NCI-H345 treated with DMSO at 0.1 percent for 48 hours (cell line): ENCODE measurements around the gene PCDHA1.

Experiments
- DNase-seq: peaks from one replicate; lab custom pipeline; 2025; ENCODE audit not compliant: unreplicated experiment; lab: John Stamatoyannopoulos, UW

PCDHA1 gene

GRCh38 chr5:140986117-140986521 lies 200.2 kb downstream of the PCDHA1 start:
- no peak for DNase-seq

DNA sequence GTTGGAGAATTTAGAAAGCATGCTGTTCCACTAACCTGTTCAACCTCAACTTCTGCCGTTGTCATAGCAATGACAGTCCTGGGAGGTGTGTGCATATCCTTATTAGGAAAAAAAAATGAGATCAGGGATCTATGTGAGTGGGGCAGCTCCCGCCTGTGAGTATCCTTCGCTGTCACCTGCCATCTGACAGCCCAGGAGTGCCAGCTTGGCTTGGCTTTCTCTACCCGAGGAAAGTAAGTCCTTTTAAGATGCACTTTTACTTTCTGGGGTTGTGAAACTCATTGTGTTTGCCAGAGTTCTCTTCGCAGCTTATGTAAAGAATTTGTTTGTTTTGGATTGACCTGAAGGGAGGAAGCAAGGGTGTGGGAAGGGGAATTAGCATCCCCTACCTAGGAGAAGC lies 202.2 kb downstream of the PCDHA1 start:
- DNase-seq, result no peak

DNA sequence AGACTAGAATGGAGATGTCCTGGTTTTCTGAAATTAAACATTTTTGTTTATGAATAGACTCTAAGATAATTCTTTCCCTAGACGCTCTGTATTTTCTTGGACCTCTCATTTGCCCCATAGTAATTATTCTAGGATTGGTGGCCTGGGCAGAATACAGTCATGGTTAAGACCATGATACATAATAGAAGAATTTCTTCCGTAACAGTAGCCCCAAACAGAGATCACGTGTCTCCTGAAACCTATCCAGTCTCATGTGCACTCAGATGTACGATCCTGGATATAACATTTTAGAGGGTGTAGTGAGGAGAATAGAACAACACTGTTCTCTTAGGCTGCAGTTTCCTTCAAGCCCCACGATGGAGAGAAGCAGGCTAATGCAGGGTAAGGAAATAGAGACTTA lies 202.7 kb downstream of the PCDHA1 start:
- DNase-seq, result no peak

- no peak for DNase-seq
These were observed 203.5 kb downstream of the PCDHA1 start for GRCh38 chr5:140989254-140990020.

GRCh38 chr5:140992828-140993227 lies 206.9 kb downstream of the PCDHA1 start:
- DNase-seq, result no peak

GRCh38 chr5:140996060-140996459 lies 210.1 kb downstream of the PCDHA1 start:
- no peak for DNase-seq

DNA sequence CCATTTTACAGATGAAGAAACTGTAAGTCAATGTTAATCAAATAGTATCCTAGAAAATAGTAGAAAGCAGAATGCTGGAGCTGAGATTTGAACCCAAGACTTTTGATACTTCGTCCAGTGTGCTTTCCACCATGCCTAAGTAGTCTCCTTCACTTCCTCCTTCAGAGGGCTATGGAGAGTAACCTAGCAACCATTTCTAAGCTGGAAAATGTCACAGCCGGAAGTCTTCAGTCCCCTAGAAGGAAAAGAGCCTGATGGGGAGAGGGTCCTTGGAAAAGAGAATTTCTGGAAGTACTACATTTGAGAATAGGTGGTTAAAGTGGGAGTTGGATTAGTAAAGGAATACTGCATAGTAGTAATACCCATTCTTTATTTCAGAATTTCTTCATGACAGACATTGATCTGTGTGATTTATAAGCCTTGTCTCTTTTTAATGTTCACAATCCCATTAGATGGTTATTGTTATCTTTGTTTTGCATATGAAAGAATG lies 213.0 kb downstream of the PCDHA1 start:
- no peak for DNase-seq

GRCh38 chr5:141001446-141001843 lies 215.5 kb downstream of the PCDHA1 start:
- DNase-seq, result no peak

GRCh38 chr5:141001844-141002604 lies 216.1 kb downstream of the PCDHA1 start:
- no peak for DNase-seq

DNA sequence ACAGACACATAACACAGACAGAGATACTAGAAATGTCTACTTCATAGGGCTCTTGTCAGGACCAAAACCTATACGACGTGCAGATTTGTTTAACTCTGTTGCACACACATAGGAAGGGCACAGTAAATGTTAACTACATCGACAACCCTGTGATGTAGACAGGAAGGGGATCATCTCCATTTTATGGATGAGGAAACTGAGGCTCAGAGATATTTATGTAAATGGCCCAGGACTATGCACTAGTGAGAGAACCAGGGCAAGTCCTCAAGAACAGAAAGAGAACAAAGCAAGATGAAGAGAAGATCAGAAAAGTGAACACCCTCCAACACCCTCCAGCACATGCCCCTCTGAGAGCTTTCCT lies 216.6 kb downstream of the PCDHA1 start:
- no peak for DNase-seq

DNA sequence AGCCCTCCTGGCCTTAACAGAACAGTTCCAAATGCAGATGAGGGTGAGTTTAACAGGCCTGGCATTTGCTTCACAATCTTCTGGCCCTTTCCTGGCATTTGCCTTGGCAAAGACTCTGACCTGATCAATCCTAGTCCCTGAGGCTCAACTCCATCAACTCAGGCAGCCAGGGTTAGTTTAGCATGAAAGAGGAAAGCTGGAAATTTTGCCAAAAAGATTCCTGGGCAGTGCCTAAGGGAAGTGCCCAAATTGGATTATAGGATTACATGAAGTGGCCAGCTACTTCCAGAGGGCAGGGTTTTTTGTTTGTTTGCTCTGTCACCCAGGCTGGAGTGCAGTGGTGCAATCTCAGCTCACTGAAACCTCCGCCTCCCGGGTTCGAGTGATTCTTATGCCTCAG lies 217.1 kb downstream of the PCDHA1 start:
- no peak for DNase-seq

DNA sequence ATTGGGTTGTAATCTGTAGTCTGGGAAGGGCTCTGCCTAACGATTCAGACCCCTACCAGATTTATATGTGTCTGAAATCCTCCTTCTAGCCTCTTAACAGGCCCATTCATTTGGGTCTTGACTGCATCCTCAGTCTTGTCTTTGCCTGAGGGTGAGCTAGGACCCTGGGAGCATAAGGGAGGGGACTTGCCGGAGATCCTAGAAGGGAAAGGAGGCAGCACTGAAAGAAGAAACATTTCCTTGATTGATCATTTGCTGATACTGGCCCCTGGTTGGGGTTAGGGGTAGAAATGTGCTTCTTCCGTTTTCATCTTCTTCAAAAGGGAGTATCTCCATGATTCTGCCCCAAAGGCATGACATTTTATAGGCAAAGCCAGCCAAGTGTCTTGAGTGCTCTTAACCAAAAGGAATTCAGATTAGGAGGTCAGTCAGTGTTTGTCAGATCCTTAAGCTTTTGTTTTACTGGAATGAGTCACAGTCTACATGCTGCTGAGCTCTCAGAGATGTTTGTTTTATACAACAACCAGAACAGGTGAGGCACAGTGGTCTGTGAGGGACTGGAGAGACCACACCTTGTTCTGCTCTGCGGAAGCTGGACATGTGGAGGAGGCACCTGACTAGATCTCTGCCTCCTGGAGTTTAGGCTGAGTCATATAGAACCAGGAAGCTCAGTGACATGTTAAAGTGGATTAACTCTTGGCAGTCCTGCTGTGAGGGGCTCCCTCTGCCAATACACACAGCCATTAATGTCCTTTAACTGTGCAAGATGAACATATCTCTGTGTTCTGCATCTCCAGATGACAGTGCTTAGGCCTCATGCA lies 218.1 kb downstream of the PCDHA1 start:
- peak; percentile 90 for DNase-seq

GRCh38 chr5:141007791-141008190 lies 221.9 kb downstream of the PCDHA1 start:
- no peak for DNase-seq

DNA sequence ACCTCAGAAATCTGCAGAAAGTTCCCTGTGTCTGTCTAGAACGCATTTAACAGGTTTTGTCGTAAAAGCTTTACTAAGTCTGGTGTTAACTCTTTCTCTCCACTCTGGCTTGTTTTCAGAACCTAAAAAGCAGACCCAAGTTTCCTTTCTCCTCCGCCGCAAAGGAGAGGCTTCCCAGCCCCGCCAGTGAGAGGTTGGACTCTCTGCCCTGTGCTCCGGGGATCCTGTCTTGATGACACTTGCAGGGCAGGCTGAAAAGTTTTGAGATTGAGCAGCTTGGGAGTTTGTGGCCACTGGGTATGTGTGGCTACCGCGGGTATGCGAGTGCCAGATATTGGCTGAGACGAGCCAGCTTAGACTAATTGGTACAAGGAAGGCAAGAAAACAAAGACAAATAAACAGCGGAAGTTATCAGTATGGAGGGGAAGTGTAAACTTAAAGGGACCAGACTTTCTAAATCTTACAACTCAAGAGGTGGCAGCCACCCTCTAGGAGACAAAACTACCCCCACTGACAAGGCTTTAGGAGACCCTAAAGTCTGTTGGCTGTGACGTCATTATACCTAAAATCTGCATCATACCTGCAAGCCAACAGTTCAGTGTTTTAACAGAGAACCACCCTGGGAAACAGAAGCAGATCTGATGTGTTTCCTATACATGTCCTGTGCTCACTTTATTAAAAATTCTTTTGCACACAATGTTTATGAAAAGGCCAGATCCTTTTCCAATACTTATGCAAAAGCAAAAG lies 224.3 kb downstream of the PCDHA1 start:
- DNase-seq, result no peak

DNA sequence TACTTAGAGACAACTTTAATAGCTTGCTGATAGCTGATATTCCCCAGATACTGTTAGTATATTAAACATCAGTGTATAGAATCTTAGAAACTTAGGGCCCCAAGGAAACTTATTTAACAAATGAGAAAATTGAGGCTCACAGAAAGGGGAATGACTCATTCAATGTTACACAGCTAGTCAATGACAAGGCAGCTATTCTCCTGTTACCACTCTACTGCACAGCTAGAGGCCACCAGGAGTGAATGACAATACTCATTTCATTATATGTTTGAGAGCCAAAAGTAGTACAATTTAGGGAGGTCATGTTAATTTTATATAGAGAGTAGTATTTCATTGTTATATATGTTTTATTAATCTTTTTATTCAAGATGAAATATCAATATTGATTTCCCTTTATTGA lies 232.0 kb downstream of the PCDHA1 start:
- no peak for DNase-seq

DNA sequence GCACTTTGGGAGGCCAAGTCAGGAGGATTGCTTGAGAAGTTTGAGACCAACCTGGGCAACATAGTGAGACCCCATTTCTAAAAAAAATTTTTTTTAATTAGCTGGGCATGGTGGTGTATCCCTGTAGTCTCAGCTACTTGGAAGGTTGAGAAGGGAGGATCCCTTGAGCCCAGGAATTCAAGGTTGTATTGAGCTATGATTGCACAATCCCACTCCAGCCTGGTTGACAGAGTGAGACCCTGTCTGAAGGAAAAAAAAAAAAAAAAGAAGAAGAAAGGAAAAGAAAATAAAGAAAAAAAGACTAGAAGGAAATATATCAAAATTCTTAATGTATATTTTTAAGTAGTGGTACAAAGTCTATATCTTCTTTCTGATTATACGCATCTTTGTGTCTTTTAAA lies 236.4 kb downstream of the PCDHA1 start:
- DNase-seq, result no peak

DNA sequence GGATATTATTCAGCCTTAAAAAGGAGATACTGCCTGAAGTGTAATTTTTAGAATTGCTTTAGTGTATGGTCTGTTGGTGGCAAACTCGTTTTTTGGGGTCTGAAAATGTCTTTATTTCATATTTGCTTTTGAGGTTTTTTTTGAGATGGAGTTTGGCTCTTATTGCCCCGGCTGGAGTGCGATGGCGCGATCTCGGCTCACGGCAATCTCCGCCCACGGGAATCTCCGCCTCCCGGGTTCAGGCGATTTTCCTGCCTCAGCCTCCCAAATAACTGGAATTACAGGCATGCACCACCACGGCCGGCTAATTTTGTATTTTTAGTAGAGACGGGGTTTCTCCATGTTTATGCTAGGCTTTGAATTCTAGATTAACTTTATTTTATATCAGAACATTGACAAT lies 245.1 kb downstream of the PCDHA1 start:
- no peak for DNase-seq

GRCh38 chr5:141032626-141033025 lies 246.7 kb downstream of the PCDHA1 start:
- DNase-seq, result no peak

DNA sequence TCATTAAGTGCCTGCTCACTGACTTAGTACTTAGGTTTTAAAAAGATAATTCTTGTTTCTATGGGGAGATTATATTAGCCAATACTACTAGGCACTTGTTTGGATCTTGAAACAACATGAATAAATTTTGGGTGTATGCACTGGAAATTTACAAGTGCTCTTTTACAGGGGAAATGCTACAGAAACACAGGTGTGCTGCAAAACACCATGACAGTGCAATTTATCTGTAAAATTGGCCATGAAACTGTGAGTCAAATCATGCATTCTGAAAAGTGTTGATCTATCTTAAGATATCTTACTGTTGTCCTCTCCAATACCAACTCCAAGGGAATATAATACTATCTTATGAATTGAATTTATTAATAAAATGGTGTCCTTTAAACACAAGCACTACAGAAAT lies 253.1 kb downstream of the PCDHA1 start:
- no peak for DNase-seq

- peak; percentile 86 for DNase-seq
These were observed 253.6 kb downstream of the PCDHA1 start for GRCh38 chr5:141039517-141039916.
